SK-N-SH (cell line): ENCODE measurements around the gene TERT. TPM values are rescaled to one million over a fixed set of nuclear protein-coding genes. Genes with fewer than 3 reads are reported as not detected.

Source experiments
- CTCF ChIA-PET: fragments of 300-600, 350-600 bp; formaldehyde crosslinking; extraction: SDS; loops from one replicate; lab custom pipeline; 2021; lab: Yijun Ruan, JAX
- POLR2A ChIA-PET: fragments of 350-600 bp; sonication (Branson Sonifier 250); formaldehyde crosslinking; extraction: SDS; loops from one replicate; lab custom pipeline; 2020; ENCODE audit warnings: antibody characterized with exemption, inconsistent platforms; lab: Yijun Ruan, JAX
- DNase-seq: peaks from one replicate; pipeline ENCODE4 v3.0.0; 2012
- H2AFZ ChIP-seq: fragments of 200-600 bp; sonication (generic); 2 replicates; pipeline ENCODE4 v1.8.1; 2016; ENCODE audit warnings: antibody characterized with exemption, mild to moderate bottlenecking, low read depth
- H3F3A ChIP-seq: fragments of 200-600 bp; sonication (generic); replicated peaks from 2 replicates; pipeline ENCODE3; 2016; ENCODE audit warnings: antibody characterized with exemption, mild to moderate bottlenecking; ENCODE audit not compliant: insufficient read depth
- H3K27ac ChIP-seq, 2 experiments: fragments of 200-500 bp in 1 of 2; fragments of 200-600 bp in 1 of 2; sonication (Bioruptor generic) in 1 of 2; sonication (generic), shearing (Covaris generic) in 1 of 2; 2 replicates each; pipeline versions ENCODE4 v1.5.1 to v1.6.1; 2014 to 2016; ENCODE audit warnings: low read depth in 2 of 2, inconsistent platforms in 1 of 2, low read length in 1 of 2, mild to moderate bottlenecking in 1 of 2, mixed read lengths in 1 of 2
- H3K27me3 ChIP-seq: fragments of 200-600 bp; sonication (generic), shearing (Covaris generic); 2 replicates; pipeline ENCODE4 v1.6.1; 2016; ENCODE audit warnings: mixed run types; ENCODE audit not compliant: insufficient read depth
- H3K36me3 ChIP-seq, 2 experiments: fragments of 200-500 bp in 1 of 2; fragments of 200-600 bp in 1 of 2; sonication (Bioruptor generic) in 1 of 2; sonication (generic) in 1 of 2; replicated peaks in 1 of 2; 2 replicates each; pipeline versions ENCODE3 to v1.5.1; 2014 to 2016; ENCODE audit warnings: low read length in 1 of 2, mild to moderate bottlenecking in 1 of 2; ENCODE audit not compliant: insufficient read depth in 2 of 2, control insufficient read depth in 1 of 2
- H3K4me1 ChIP-seq, 2 experiments: fragments of 200-500 bp in 1 of 2; fragments of 200-600 bp in 1 of 2; sonication (Bioruptor generic) in 1 of 2; sonication (generic), shearing (Covaris generic) in 1 of 2; 2 replicates each; pipeline versions ENCODE4 v1.5.1 to v1.6.1; 2014 to 2016; ENCODE audit warnings: low read depth in 1 of 2, low read length in 1 of 2, mixed run types in 1 of 2; ENCODE audit not compliant: insufficient read depth in 2 of 2, control insufficient read depth in 1 of 2
- H3K4me2 ChIP-seq: fragments of 200-600 bp; sonication (generic), shearing (Covaris generic); 2 replicates; pipeline ENCODE4 v1.6.1; 2017; ENCODE audit warnings: mixed run types
- H3K4me3 ChIP-seq, 2 experiments: fragments of 200-500 bp in 1 of 2; fragments of 200-600 bp in 1 of 2; sonication (Bioruptor generic) in 1 of 2; sonication (generic), shearing (Covaris generic) in 1 of 2; 2 replicates each; pipeline versions ENCODE4 v1.5.1 to v1.8.1; 2014 to 2016; ENCODE audit warnings: low read depth in 2 of 2, inconsistent platforms in 1 of 2, low read length in 1 of 2, mild to moderate bottlenecking in 1 of 2, mixed read lengths in 1 of 2, moderate library complexity in 1 of 2
- H3K79me2 ChIP-seq: fragments of 200-600 bp; sonication (generic); 2 replicates; pipeline ENCODE4 v1.8.1; 2017; ENCODE audit warnings: mild to moderate bottlenecking; ENCODE audit not compliant: insufficient read depth
- H3K9ac ChIP-seq: fragments of 200-600 bp; sonication (generic); 2 replicates; pipeline ENCODE4 v1.6.1; 2017; ENCODE audit warnings: mixed run types
- H3K9me2 ChIP-seq: fragments of 200-600 bp; sonication (generic); 2 replicates; pipeline ENCODE4 v1.6.1; 2017; ENCODE audit warnings: mixed run types
- H3K9me3 ChIP-seq: fragments of 200-600 bp; sonication (generic); 2 replicates; pipeline ENCODE4 v1.6.1; 2017; ENCODE audit warnings: mixed run types, mild to moderate bottlenecking, moderate library complexity
- H4K20me1 ChIP-seq: fragments of 200-600 bp; sonication (generic); 2 replicates; pipeline ENCODE4 v1.6.1; 2017; ENCODE audit warnings: mild to moderate bottlenecking, mixed run types; ENCODE audit not compliant: insufficient read depth
- ELF1 ChIP-seq: IDR thresholded peaks from 2 replicates; pipeline ENCODE4 v1.4.0; 2012
- EP300 ChIP-seq, 2 experiments: IDR thresholded peaks; 2 replicates each; pipeline versions ENCODE4 v1.4.0 to v1.6.1; 2012; ENCODE audit warnings: borderline replicate concordance in 1 of 2, low read depth in 1 of 2, low read length in 1 of 2
- FOXJ3 ChIP-seq: sonication (generic); formaldehyde crosslinking; IDR thresholded peaks from 2 replicates; pipeline ENCODE4 v1.5.1; 2020; ENCODE audit warnings: mild to moderate bottlenecking, missing genetic modification reagents
- GATA2 ChIP-seq: sonication (generic); formaldehyde crosslinking; IDR thresholded peaks from 2 replicates; pipeline ENCODE4 v1.5.0; 2020; ENCODE audit warnings: mild to moderate bottlenecking, missing genetic modification reagents
- RXRA ChIP-seq: IDR thresholded peaks from 2 replicates; pipeline ENCODE4 v1.4.0; 2012; ENCODE audit warnings: low read depth, mild to moderate bottlenecking, borderline replicate concordance
- SIN3A ChIP-seq: IDR thresholded peaks from 2 replicates; pipeline ENCODE4 v1.6.1; 2012; ENCODE audit warnings: low read depth, mild to moderate bottlenecking, low read length, moderate library complexity, borderline replicate concordance
- SMC3 ChIP-seq: IDR thresholded peaks from 2 replicates; pipeline ENCODE4 v1.6.1; 2012; ENCODE audit warnings: low read depth, low read length, improper control_type of control experiment
- TEAD4 ChIP-seq: IDR thresholded peaks from 2 replicates; pipeline ENCODE4 v1.4.0; 2012; ENCODE audit warnings: mild to moderate bottlenecking, borderline replicate concordance; ENCODE audit not compliant: insufficient read depth
- YY1 ChIP-seq: IDR thresholded peaks from 2 replicates; pipeline ENCODE4 v1.4.0; 2012; ENCODE audit warnings: low read depth, mild to moderate bottlenecking
- WGBS: methylation state at CpG from one replicate; pipeline ENCODE4 v1.1.6; 2017; ENCODE audit warnings: low lambda C conversion rate; 5-methylcytosine and 5-hydroxymethylcytosine counted together
- polyA plus RNA-seq, 3 experiments: library from polyadenylated mRNA; depleted of rRNA; stranded (reverse); fragments of >200 nt; gene quantifications; 2 replicates each; pipeline ENCODE4 v1.2.3, GENCODE V29; 2012
- TF ChIP-seq, protein P1 (sequence below): IDR thresholded peaks from 2 replicates; pipeline ENCODE4 v1.4.0; 2012; ENCODE audit warnings: low read depth, borderline replicate concordance
- TF ChIP-seq, protein P2 (sequence below): IDR thresholded peaks from 2 replicates; pipeline ENCODE4 v1.4.0; 2012; ENCODE audit warnings: low read depth, borderline replicate concordance
- TF ChIP-seq, protein P3 (sequence below): IDR thresholded peaks from 2 replicates; pipeline ENCODE4 v1.6.1; 2012; ENCODE audit warnings: mild to moderate bottlenecking, low read depth, low read length, moderate library complexity

TERT gene
- polyA plus RNA-seq, 1 of the 3 experiments (the other 2 are of a cell fraction), result 2.4 TPM

DNA sequence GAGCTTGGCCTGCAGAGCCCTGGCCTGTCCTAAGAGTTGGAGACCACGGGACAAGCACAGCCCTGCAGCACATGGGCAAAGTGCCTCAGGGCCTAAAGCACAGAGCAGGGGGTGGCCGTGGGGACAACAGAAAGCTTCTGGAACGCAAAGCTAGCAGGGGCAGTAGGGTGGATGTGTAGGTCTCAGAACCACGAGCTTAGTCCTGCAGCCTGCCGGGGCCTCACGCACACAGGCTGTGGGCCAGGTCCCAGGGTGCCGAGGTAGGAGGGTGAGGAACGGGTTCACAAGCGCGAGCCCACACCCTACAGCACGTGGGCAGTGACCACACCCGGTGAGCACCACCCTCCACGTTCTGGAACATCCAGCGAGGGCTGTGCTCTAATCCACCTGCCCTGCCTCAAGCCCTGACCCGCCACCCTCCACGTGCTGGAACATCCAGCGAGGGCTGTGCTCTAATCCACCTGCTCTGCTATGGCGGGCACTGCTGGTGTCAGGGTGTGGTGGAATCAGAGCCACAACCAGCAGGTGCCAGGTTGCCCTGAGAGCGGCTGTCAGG is 40.8 kb upstream of the TERT start (continued):
- TF ChIP-seq YY1, result no peak
- TF ChIP-seq, protein P1, sequence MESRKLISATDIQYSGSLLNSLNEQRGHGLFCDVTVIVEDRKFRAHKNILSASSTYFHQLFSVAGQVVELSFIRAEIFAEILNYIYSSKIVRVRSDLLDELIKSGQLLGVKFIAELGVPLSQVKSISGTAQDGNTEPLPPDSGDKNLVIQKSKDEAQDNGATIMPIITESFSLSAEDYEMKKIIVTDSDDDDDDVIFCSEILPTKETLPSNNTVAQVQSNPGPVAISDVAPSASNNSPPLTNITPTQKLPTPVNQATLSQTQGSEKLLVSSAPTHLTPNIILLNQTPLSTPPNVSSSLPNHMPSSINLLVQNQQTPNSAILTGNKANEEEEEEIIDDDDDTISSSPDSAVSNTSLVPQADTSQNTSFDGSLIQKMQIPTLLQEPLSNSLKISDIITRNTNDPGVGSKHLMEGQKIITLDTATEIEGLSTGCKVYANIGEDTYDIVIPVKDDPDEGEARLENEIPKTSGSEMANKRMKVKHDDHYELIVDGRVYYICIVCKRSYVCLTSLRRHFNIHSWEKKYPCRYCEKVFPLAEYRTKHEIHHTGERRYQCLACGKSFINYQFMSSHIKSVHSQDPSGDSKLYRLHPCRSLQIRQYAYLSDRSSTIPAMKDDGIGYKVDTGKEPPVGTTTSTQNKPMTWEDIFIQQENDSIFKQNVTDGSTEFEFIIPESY, result no peak

DNA sequence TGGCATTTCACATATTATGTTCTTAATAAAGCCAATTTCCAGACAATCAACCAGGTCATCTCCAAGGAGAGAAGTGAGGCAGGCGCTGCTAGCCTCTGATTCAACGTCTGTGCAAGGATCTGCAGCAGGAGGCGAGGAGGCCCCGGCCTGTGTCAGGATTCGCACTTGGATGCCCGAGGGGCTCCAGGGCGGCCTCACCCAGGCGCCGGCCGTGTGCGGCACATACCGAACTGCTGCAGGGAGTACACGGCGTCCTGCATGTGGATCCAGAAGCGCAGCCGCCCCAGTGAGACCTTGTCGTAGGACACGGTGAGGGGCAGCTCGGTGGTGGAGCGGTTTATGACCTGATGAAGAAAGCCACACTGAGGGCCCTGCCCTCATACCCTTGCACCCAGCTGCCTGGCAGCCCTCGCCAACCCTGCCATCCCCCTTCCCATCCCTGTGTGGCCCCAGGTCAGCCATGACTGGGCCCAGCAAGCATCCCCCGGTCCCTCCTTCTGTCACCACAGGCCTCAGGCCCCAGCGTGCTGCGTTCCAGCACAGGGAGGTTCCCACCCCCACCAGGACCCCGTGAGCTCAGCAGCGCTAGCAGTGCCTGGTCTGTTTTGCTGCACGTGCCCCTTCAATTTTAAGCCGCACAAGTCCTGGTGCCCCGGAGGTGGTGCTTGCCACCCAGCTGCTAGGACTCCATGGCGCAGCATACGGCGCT is 40.1 kb upstream of the TERT start:
- H3K9me3 ChIP-seq, result no peaks in the 10 kb centered on the region
- H3K4me2 ChIP-seq, result no peak overlapping the region
- CTCF ChIA-PET, result no interaction called here
- H3K4me3 ChIP-seq, result no peak overlapping the region
- H4K20me1 ChIP-seq, result peaks cover 10% of the 10 kb centered on the region; the same call in 1 of the 2 replicates
- peaks cover 6% of the 10 kb centered on the region; the same call in 1 of the 2 replicates for H3K79me2 ChIP-seq
- no peak overlapping the region for H3K9ac ChIP-seq
- H3K9me2 ChIP-seq, result no peaks in the 10 kb centered on the region
- no peaks in the 10 kb centered on the region for H3K27me3 ChIP-seq
- H3K4me1 ChIP-seq, result no peaks in the 10 kb centered on the region
- 93% methylated on average over 23 of the region's 32 CpGs for WGBS
- TF ChIP-seq RXRA (no peak), TEAD4 (no peak), GATA2 (no peak), ELF1 (no peak), SIN3A (no peak), SMC3 (no peak), FOXJ3 (CRISPR knock-in tag) (no peak), EP300 (IDR thresholded peaks at IDR 0.05; ENCODE audit: borderline replicate concordance in 1 of 2, low read depth in 1 of 2, low read length in 1 of 2) (no peak)
- TF ChIP-seq, protein P1, result no peak
- TF ChIP-seq, protein P2, sequence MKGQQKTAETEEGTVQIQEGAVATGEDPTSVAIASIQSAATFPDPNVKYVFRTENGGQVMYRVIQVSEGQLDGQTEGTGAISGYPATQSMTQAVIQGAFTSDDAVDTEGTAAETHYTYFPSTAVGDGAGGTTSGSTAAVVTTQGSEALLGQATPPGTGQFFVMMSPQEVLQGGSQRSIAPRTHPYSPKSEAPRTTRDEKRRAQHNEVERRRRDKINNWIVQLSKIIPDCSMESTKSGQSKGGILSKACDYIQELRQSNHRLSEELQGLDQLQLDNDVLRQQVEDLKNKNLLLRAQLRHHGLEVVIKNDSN, result no peak
- TF ChIP-seq, protein P3, sequence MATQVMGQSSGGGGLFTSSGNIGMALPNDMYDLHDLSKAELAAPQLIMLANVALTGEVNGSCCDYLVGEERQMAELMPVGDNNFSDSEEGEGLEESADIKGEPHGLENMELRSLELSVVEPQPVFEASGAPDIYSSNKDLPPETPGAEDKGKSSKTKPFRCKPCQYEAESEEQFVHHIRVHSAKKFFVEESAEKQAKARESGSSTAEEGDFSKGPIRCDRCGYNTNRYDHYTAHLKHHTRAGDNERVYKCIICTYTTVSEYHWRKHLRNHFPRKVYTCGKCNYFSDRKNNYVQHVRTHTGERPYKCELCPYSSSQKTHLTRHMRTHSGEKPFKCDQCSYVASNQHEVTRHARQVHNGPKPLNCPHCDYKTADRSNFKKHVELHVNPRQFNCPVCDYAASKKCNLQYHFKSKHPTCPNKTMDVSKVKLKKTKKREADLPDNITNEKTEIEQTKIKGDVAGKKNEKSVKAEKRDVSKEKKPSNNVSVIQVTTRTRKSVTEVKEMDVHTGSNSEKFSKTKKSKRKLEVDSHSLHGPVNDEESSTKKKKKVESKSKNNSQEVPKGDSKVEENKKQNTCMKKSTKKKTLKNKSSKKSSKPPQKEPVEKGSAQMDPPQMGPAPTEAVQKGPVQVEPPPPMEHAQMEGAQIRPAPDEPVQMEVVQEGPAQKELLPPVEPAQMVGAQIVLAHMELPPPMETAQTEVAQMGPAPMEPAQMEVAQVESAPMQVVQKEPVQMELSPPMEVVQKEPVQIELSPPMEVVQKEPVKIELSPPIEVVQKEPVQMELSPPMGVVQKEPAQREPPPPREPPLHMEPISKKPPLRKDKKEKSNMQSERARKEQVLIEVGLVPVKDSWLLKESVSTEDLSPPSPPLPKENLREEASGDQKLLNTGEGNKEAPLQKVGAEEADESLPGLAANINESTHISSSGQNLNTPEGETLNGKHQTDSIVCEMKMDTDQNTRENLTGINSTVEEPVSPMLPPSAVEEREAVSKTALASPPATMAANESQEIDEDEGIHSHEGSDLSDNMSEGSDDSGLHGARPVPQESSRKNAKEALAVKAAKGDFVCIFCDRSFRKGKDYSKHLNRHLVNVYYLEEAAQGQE, result no peak
- TF ChIP-seq, all 33 proteins: peak for 0
- H3K27ac ChIP-seq, result no peak overlapping the region
- H3K36me3 ChIP-seq, result peaks cover 26 to 88% of the 10 kb centered on the region in 2 experiments
- no peak for DNase-seq
- H2AFZ ChIP-seq, result no peak overlapping the region
- H3F3A ChIP-seq, result peaks cover 9% of the 10 kb centered on the region
- POLR2A ChIA-PET, result no interaction called here
